GM12878 (cell line): ENCODE data around the gene TMEM82. TPM values are rescaled to one million over a fixed set of nuclear protein-coding genes. Genes with fewer than 3 reads are reported as not detected.

Experiments
- ATAC-seq: fragments of 200-7000 bp; cut with Tn5 transposase; 3 replicates; pipeline ENCODE4 v1.9.1; 2020; ENCODE audit warnings: mild to moderate bottlenecking, moderate library complexity
- BruUV-seq: library from RNA; stranded (reverse); fragments of 400-500 nt; replicated peaks from 2 replicates; lab custom pipeline; 2021; lab: Mats Ljungman, UMichigan
- CTCF ChIA-PET: fragments of 300-600 bp; sonication (Branson Sonifier 250); formaldehyde crosslinking; extraction: SDS; loops from one replicate; lab custom pipeline; 2021; ENCODE audit warnings: inconsistent platforms; lab: Yijun Ruan, JAX
- POLR2A ChIA-PET: fragments of 350-600 bp; formaldehyde crosslinking; extraction: SDS; loops from one replicate; lab custom pipeline; 2021; ENCODE audit warnings: inconsistent platforms; lab: Charles Lee
- RAD21 ChIA-PET: fragments of 300-600 bp; sonication (Branson Sonifier 250); formaldehyde crosslinking; loops from one replicate; lab custom pipeline; 2023; ENCODE audit warnings: antibody characterized with exemption; ENCODE audit not compliant: unreplicated experiment; lab: Charles Lee
- SMC1A ChIA-PET: fragments of 300-600 bp; sonication (Branson Sonifier 250); formaldehyde crosslinking; loops from one replicate; lab custom pipeline; 2023; ENCODE audit not compliant: unreplicated experiment, uncharacterized antibody; lab: Charles Lee
- DNase-seq: peaks from one replicate; pipeline ENCODE4 v3.0.0-alpha.2; 2011; ENCODE audit warnings: low read depth, low spot score
- FAIRE-seq: peaks from 3 replicates; lab custom pipeline; 2011; peaks lifted over from hg19 to GRCh38; lab: Jason Lieb, UNC
- H2AFZ ChIP-seq: 2 replicates; pipeline ENCODE4 v1.6.0; 2011; ENCODE audit warnings: low read depth, low read length, control low read depth; ENCODE audit not compliant: control insufficient read depth
- H3K27ac ChIP-seq: 2 replicates; pipeline ENCODE4 v1.5.1; 2011; ENCODE audit warnings: control low read depth; ENCODE audit not compliant: control insufficient read depth, insufficient read depth
- H3K27me3 ChIP-seq, 2 experiments: replicated peaks in 1 of 2; 2 replicates each; pipeline versions ENCODE4 v1.6.0 to v1.6.1; 2011; ENCODE audit warnings: low read length in 1 of 2; ENCODE audit not compliant: control insufficient read depth in 2 of 2, insufficient read depth in 2 of 2
- H3K36me3 ChIP-seq, 2 experiments: 2 replicates each; pipeline ENCODE4 v1.5.1; 2011; ENCODE audit warnings: low read length in 1 of 2; ENCODE audit not compliant: control insufficient read depth in 2 of 2, insufficient read depth in 2 of 2
- H3K4me1 ChIP-seq: 2 replicates; pipeline ENCODE4 v1.6.1; 2011; ENCODE audit warnings: mild to moderate bottlenecking, low read length, moderate library complexity, mixed read lengths; ENCODE audit not compliant: control insufficient read depth, insufficient read depth
- H3K4me2 ChIP-seq: 2 replicates; pipeline ENCODE4 v1.6.0; 2011; ENCODE audit warnings: control low read depth; ENCODE audit not compliant: control insufficient read depth, insufficient read depth
- H3K4me3 ChIP-seq: fragments of 200-600 bp; sonication (generic); 2 replicates; pipeline ENCODE4 v1.5.1; 2016
- H3K79me2 ChIP-seq: 2 replicates; pipeline ENCODE4 v1.6.0; 2011; ENCODE audit warnings: low read length; ENCODE audit not compliant: control insufficient read depth, insufficient read depth
- H3K9ac ChIP-seq: 2 replicates; pipeline ENCODE4 v1.8.0; 2011; ENCODE audit warnings: low read length, control low read depth, mixed read lengths; ENCODE audit not compliant: control insufficient read depth, insufficient read depth
- H3K9me3 ChIP-seq: replicated peaks from 3 replicates; pipeline ENCODE4 v1.5.1; 2011; ENCODE audit warnings: mild to moderate bottlenecking, low read length; ENCODE audit not compliant: control insufficient read depth, insufficient read depth
- H4K20me1 ChIP-seq: 2 replicates; pipeline ENCODE4 v1.6.0; 2011; ENCODE audit not compliant: control insufficient read depth, insufficient read depth
- E4F1 ChIP-seq: fragments of 450-650 bp; IDR thresholded peaks from 2 replicates; pipeline ENCODE4 v1.6.1; 2018; ENCODE audit warnings: borderline replicate concordance, mild to moderate bottlenecking; ENCODE audit not compliant: partially characterized antibody
- EED ChIP-seq: sonication (generic); IDR thresholded peaks from 2 replicates; pipeline ENCODE4 v1.6.1; 2016; ENCODE audit warnings: antibody characterized with exemption, low read depth
- HCFC1 ChIP-seq: fragments of 150-350 bp; IDR thresholded peaks from 2 replicates; pipeline ENCODE4 v1.6.1; 2014; ENCODE audit warnings: low read length
- HDAC2 ChIP-seq: fragments of 200-600 bp; sonication (generic); IDR thresholded peaks from 2 replicates; pipeline ENCODE4 v1.6.1; 2017
- KAT2A ChIP-seq: conservative IDR thresholded peaks from 2 replicates; pipeline ENCODE4 v1.6.1; 2011; ENCODE audit warnings: low read depth, low read length; ENCODE audit not compliant: control insufficient read depth
- NFYA ChIP-seq: IDR thresholded peaks from 2 replicates; pipeline ENCODE4 v1.6.1; 2011; ENCODE audit warnings: low read depth, mild to moderate bottlenecking, low read length, improper control_type of control experiment, borderline replicate concordance
- NKRF ChIP-seq: fragments of 450-650 bp; conservative IDR thresholded peaks from 2 replicates; pipeline ENCODE4 v1.6.1; 2017; ENCODE audit warnings: mild to moderate bottlenecking, moderate library complexity
- PML ChIP-seq: IDR thresholded peaks from 2 replicates; pipeline ENCODE4 v1.6.1; 2012; ENCODE audit warnings: low read length, inconsistent platforms
- RELB ChIP-seq: fragments of 450-650 bp; IDR thresholded peaks from 2 replicates; pipeline ENCODE4 v1.6.1; 2017; ENCODE audit warnings: low read depth, mild to moderate bottlenecking, moderate library complexity
- SUPT20H ChIP-seq: IDR thresholded peaks from 2 replicates; pipeline ENCODE4 v1.6.1; 2011; ENCODE audit warnings: low read depth, mild to moderate bottlenecking, low read length, moderate library complexity, borderline replicate concordance; ENCODE audit not compliant: control insufficient read depth
- TCF7 ChIP-seq: IDR thresholded peaks from 2 replicates; pipeline ENCODE4 v1.6.1; 2014; ENCODE audit warnings: antibody characterized with exemption, borderline replicate concordance
- ZNF207 ChIP-seq: fragments of 450-650 bp; IDR thresholded peaks from 2 replicates; pipeline ENCODE4 v1.6.1; 2014; ENCODE audit warnings: antibody characterized with exemption, mild to moderate bottlenecking, borderline replicate concordance
- ZZZ3 ChIP-seq: IDR thresholded peaks from 2 replicates; pipeline ENCODE4 v1.6.1; 2011; ENCODE audit warnings: low read depth; ENCODE audit not compliant: control insufficient read depth, insufficient read length
- WGBS: methylation state at CpG from one replicate; pipeline ENCODE4 v1.1.6; 2016; ENCODE audit warnings: low lambda C conversion rate; ENCODE audit not compliant: insufficient replicate concordance, insufficient coverage; ENCODE audit errors: missing lambda C conversion rate; 5-methylcytosine and 5-hydroxymethylcytosine counted together
- in situ Hi-C: fragments of 300-500 bp; cut with MboI; formaldehyde crosslinking; loops from 9 replicates; pipeline ENCODE4 v1.14.3; 2018; ENCODE audit warnings: mixed read lengths
- intact Hi-C: fragments of 100-400 bp; cut with micrococcal nuclease; formaldehyde crosslinking; loops from one replicate; pipeline ENCODE4 v1.14.2; 2022; ENCODE audit not compliant: unreplicated experiment
- polyA plus RNA-seq, 11 experiments: library from polyadenylated mRNA; depleted of rRNA in 4 of 11; unstranded in 6 of 11; stranded (reverse) in 5 of 11; fragments of >200 nt; fragmentation: Nextera tagmentation in 4 of 11; fragmentation: Illumina TruSeq in 1 of 11; extraction: Ambion mirVana in 4 of 11; extraction: Trizol in 1 of 11; gene quantifications; 1 replicate in 1 of 11; 2 replicates in 10 of 11; pipeline versions ENCODE4 v1.2.1 to v1.2.3, GENCODE V29; 2011 to 2016; ENCODE audit warnings: inconsistent platforms in 2 of 11, missing spikeins in 2 of 11, low read depth in 1 of 11
- total RNA-seq, 4 experiments: library from RNA; depleted of rRNA in 3 of 4; stranded (reverse); fragments of >200 nt in 3 of 4; fragmentation: Illumina TruSeq in 1 of 4; extraction: Trizol in 1 of 4; gene quantifications; 2 replicates each; pipeline versions ENCODE4 v1.2.1 to v1.2.3, GENCODE V29; 2013 to 2021

Gene TMEM82
- total and polyA plus RNA-seq, 10 of the 15 experiments (the other 5 are each of a cell fraction or from before 2014, with no cell fraction given): not detected

DNA sequence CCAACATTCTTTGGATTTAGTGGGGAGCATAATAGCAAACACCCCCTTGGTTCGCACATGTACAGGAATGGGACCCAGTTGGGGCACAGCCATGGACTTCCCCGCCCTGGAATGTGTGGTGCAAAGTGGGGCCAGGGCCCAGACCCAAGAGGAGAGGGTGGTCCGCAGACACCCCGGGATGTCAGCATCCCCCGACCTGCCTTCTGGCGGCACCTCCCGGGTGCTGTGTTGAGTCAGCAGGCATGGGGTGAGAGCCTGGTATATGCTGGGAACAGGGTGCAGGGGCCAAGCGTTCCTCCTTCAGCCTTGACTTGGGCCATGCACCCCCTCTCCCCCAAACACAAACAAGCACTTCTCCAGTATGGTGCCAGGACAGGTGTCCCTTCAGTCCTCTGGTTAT, 43.4 kb downstream of the TMEM82 start:
- Histone ChIP-seq H2AFZ (no peak overlapping the region), H4K20me1 (no peaks in the 10 kb centered on the region), H3K79me2 (no peaks in the 10 kb centered on the region), H3K27me3 (no peaks in the 10 kb centered on the region; a peak in 1 of 4 replicates), H3K36me3 (no peaks in the 10 kb centered on the region), H3K27ac (no peak overlapping the region), H3K4me1 (peaks cover 5% of the 10 kb centered on the region), H3K4me2 (no peak overlapping the region), H3K4me3 (no peak overlapping the region), H3K9ac (no peak overlapping the region), H3K9me3 (no peaks in the 10 kb centered on the region)
- ATAC-seq (no peak), DNase-seq (no peak), FAIRE-seq (no peak)
- no TSS peak for BruUV-seq
- CTCF ChIA-PET: no interaction called here
- TF ChIP-seq SUPT20H (no peak), HCFC1 (no peak)
- RAD21 ChIA-PET: no interaction called here
- WGBS: 71% methylated on average over 8 of the region's 8 CpGs
- intact Hi-C loops (no loop called here), in situ Hi-C loops (no loop called here)
- POLR2A ChIA-PET: no interaction called here
- SMC1A ChIA-PET: no interaction called here

DNA sequence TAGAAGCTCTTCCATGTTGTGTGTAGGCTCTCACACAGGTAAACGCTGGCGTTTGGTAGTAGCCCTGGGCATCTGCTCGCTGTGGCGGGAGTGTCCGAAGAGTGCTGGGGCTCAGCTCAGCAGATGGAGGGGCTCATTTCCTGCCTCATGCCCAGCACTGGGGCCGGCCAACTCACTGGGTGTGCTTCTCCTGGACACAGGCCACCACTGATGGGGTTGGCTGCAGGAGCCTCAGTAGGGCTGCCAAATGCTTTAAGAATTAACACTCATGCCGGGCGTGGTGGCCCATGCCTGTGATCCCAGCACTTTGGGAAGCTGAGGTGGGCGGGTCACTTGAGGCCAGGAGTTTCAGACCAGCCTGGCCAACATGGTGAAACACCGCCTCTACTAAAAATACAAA, 44.3 kb downstream of the TMEM82 start:
- ATAC-seq: no peak
- in situ Hi-C loops: no loop called here
- ChIA-PET POLR2A (no interaction called here), SMC1A (no interaction called here), CTCF (interaction anchor here (0.7 to 1.8 kb wide), 4 partner anchors 9 to 152 kb away, joined by 3 to 4 read pairs (median 4); no protein-coding TSS in a partner anchor), RAD21 (no interaction called here)
- no peak overlapping the region for H3K27ac ChIP-seq
- no peak overlapping the region for H3K4me2 ChIP-seq
- no peak for DNase-seq
- H4K20me1 ChIP-seq: no peaks in the 10 kb centered on the region
- no peaks in the 10 kb centered on the region for H3K36me3 ChIP-seq
- H3K9ac ChIP-seq: no peak overlapping the region
- intact Hi-C loops: no loop called here
- no peaks in the 10 kb centered on the region for H3K9me3 ChIP-seq
- peaks cover 5% of the 10 kb centered on the region for H3K4me1 ChIP-seq
- H3K4me3 ChIP-seq: no peak overlapping the region
- H3K27me3 ChIP-seq: no peaks in the 10 kb centered on the region; a peak in 1 of 4 replicates
- no peaks in the 10 kb centered on the region for H3K79me2 ChIP-seq
- no peak overlapping the region for H2AFZ ChIP-seq
- WGBS: 62% methylated on average over 10 of the region's 10 CpGs
- no peak for FAIRE-seq
- BruUV-seq: no TSS peak
- TF ChIP-seq RELB (no peak), KAT2A (no peak), E4F1 (no peak), PML (no peak), NFYA (no peak), EED (no peak), ZZZ3 (no peak), TCF7 (no peak), ZNF207 (no peak), NKRF (no peak), HDAC2 (no peak)
